DND-41 (cell line): ENCODE measurements around the gene ANXA3.

Experiments used
- ATAC-seq: fragments of 200-7000 bp; cut with Tn5 transposase; 3 replicates; pipeline ENCODE4 v1.9.1; 2021; ENCODE audit warnings: low read depth; ENCODE audit not compliant: insufficient read depth
- DNase-seq: peaks from one replicate; pipeline ENCODE4 v3.0.0-alpha.2; 2020
- H2AFZ ChIP-seq: 2 replicates; pipeline ENCODE4 v1.6.0; 2012; ENCODE audit warnings: low read depth, low read length
- H3K27ac ChIP-seq: 2 replicates; pipeline ENCODE4 v1.5.1; 2012; ENCODE audit warnings: low read length, inconsistent platforms
- H3K27me3 ChIP-seq: fragments of 200-600 bp; sonication (generic); 2 replicates; pipeline ENCODE4 v1.6.0; 2012; ENCODE audit warnings: low read length, mild to moderate bottlenecking, inconsistent platforms; ENCODE audit not compliant: insufficient read depth, poor library complexity
- H3K36me3 ChIP-seq: 2 replicates; pipeline ENCODE4 v1.5.1; 2012; ENCODE audit warnings: low read length, inconsistent platforms; ENCODE audit not compliant: insufficient read depth
- H3K4me1 ChIP-seq: 2 replicates; pipeline ENCODE4 v1.5.1; 2012; ENCODE audit warnings: mild to moderate bottlenecking, low read length; ENCODE audit not compliant: insufficient read depth
- H3K4me2 ChIP-seq: 2 replicates; pipeline ENCODE4 v1.6.0; 2012; ENCODE audit warnings: mild to moderate bottlenecking, moderate library complexity, low read length, inconsistent platforms; ENCODE audit not compliant: insufficient read depth
- H3K4me3 ChIP-seq, 2 experiments: fragments of 200-600 bp in 1 of 2; shearing (Covaris generic) in 1 of 2; 2 replicates each; pipeline ENCODE4 v1.5.1; 2012 to 2016; ENCODE audit warnings: inconsistent platforms in 2 of 2, low read length in 2 of 2, mild to moderate bottlenecking in 2 of 2, low read depth in 1 of 2, moderate library complexity in 1 of 2
- H3K79me2 ChIP-seq: 2 replicates; pipeline ENCODE4 v1.6.0; 2012; ENCODE audit warnings: low read length, inconsistent platforms; ENCODE audit not compliant: insufficient read depth
- H3K9ac ChIP-seq: 2 replicates; pipeline ENCODE4 v1.6.0; 2012; ENCODE audit warnings: low read depth, mild to moderate bottlenecking, inconsistent platforms, low read length, moderate library complexity
- H3K9me3 ChIP-seq: 2 replicates; pipeline ENCODE4 v1.5.1; 2012; ENCODE audit warnings: low read length, moderate library complexity, mild to moderate bottlenecking, inconsistent platforms; ENCODE audit not compliant: insufficient read depth, severe bottlenecking
- H4K20me1 ChIP-seq: 2 replicates; pipeline ENCODE4 v1.6.0; 2012; ENCODE audit warnings: low read length; ENCODE audit not compliant: insufficient read depth
- EZH2 ChIP-seq: IDR thresholded peaks from 3 replicates; pipeline ENCODE4 v1.6.1; 2012; ENCODE audit warnings: borderline replicate concordance, low read depth, mild to moderate bottlenecking, moderate library complexity, low read length, inconsistent platforms; ENCODE audit not compliant: severe bottlenecking
- TF ChIP-seq, protein P1 (sequence below): IDR thresholded peaks from 2 replicates; pipeline ENCODE4 v1.5.1; 2012; ENCODE audit warnings: borderline replicate concordance, low read length, moderate library complexity, mild to moderate bottlenecking; ENCODE audit not compliant: poor library complexity, severe bottlenecking; ENCODE audit errors: extremely low read depth

The ANXA3 gene

DNA sequence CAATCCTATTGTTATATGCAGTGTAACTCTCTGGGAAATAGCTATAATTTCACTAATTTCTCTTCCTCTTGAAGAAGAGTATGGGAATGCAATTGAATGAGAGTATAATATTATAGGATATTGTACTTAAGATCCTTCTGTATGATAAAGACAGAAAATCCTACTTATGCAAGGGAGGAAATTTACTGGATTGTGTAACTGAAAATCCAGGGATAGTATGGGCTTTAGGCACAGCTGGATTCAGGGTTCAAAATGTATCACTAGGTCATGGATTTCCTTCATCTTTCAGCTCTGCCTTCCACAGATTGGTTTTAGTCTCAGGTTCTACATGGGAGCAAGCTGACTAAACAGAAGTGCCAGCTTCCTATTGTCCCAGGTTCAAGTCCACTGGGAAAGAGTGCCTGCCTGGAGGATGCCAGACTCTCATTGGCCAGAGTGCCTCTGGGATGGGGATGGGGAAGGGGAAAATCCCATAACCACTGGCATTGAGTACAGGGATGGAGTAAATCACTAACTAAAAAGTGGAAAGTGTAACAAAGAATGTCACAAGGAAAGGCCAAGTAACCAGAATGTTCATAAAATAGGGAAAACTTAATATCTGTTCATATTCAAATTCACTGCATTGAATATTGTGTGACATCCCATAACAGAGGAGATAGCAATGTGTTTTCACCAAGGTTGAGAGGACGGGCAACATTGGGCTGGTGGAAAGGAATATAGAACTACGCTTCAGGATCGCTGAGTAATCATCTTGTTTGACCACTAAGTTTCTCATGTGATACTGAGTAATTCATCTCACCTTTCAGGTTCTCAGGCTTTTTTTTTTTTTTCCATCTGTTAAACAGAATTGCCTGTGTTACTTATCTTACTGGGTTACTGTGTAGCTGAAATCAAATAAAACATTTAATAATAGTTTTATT, 75.7 kb downstream of the ANXA3 start:
- Histone ChIP-seq H3K27ac (no peak overlapping the region), H3K4me3 (no peak overlapping the region), H3K36me3 (no peaks in the 10 kb centered on the region), H4K20me1 (no peaks in the 10 kb centered on the region), H3K79me2 (no peaks in the 10 kb centered on the region), H3K27me3 (no peaks in the 10 kb centered on the region), H3K9ac (no peak overlapping the region), H3K9me3 (no peaks in the 10 kb centered on the region), H3K4me1 (peaks cover 12% of the 10 kb centered on the region), H2AFZ (no peak overlapping the region), H3K4me2 (no peak overlapping the region)
- ATAC-seq (no peak), DNase-seq (no peak)
- TF ChIP-seq, protein P1, sequence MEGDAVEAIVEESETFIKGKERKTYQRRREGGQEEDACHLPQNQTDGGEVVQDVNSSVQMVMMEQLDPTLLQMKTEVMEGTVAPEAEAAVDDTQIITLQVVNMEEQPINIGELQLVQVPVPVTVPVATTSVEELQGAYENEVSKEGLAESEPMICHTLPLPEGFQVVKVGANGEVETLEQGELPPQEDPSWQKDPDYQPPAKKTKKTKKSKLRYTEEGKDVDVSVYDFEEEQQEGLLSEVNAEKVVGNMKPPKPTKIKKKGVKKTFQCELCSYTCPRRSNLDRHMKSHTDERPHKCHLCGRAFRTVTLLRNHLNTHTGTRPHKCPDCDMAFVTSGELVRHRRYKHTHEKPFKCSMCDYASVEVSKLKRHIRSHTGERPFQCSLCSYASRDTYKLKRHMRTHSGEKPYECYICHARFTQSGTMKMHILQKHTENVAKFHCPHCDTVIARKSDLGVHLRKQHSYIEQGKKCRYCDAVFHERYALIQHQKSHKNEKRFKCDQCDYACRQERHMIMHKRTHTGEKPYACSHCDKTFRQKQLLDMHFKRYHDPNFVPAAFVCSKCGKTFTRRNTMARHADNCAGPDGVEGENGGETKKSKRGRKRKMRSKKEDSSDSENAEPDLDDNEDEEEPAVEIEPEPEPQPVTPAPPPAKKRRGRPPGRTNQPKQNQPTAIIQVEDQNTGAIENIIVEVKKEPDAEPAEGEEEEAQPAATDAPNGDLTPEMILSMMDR: no peak
- no peak for TF ChIP-seq EZH2

DNA sequence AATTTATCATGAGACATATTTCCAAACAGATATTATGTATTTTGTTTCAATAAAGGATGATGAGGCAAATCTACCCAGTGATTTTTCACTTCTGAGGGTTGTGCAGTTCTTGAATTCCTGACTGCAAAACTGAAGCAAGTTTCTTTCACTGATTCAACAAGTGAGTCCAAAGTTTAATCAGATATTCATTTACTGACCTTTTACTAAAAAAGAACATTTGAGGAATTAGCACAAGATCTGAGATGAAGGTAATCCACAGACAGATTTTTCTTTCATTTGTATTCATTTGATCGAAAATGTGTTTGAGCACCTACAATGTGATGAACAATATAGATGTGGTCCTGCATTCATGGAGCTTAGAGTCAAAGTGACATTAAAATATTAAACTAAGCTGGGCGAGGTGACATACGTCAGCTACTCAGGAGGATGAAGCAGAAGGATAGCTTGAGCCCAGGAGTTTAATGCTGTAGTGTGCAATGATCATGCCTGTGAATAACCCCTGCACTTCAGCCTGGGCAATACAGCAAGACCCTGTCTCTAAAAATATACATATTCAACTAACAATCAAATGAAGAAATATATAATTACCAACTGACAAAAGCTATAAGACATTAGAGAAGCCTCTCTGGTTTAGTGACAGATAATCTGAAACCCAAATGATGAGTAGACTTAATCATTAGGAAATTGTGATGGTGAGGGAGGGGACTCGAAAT, 76.6 kb downstream of the ANXA3 start:
- Histone ChIP-seq H3K4me1 (peaks cover 12% of the 10 kb centered on the region), H3K27ac (no peak overlapping the region), H3K4me3 (no peak overlapping the region), H3K27me3 (no peaks in the 10 kb centered on the region), H2AFZ (no peak overlapping the region), H3K79me2 (no peaks in the 10 kb centered on the region), H3K36me3 (no peaks in the 10 kb centered on the region), H4K20me1 (no peaks in the 10 kb centered on the region), H3K4me2 (no peak overlapping the region), H3K9me3 (no peaks in the 10 kb centered on the region), H3K9ac (no peak overlapping the region)
- TF ChIP-seq EZH2: no peak
- TF ChIP-seq, protein P1: no peak
- no peak for DNase-seq
- no peak for ATAC-seq

- H3K36me3 ChIP-seq: no peaks in the 10 kb centered on the region
- H3K4me1 ChIP-seq: peaks cover 12% of the 10 kb centered on the region
- peak overlapping the region; percentile 2; the same call in 1 of the 2 replicates for H2AFZ ChIP-seq
- no peaks in the 10 kb centered on the region for H3K9me3 ChIP-seq
- H3K27ac ChIP-seq: no peak overlapping the region; the same call in 1 of the 2 replicates
- H3K27me3 ChIP-seq: no peaks in the 10 kb centered on the region
- H3K9ac ChIP-seq: no peak overlapping the region
- ATAC-seq: no peak
- no peak overlapping the region for H3K4me2 ChIP-seq
- H4K20me1 ChIP-seq: no peaks in the 10 kb centered on the region
- H3K79me2 ChIP-seq: no peaks in the 10 kb centered on the region
- no peak for DNase-seq
- TF ChIP-seq, protein P1: no peak
- no peak for TF ChIP-seq EZH2
- H3K4me3 ChIP-seq: no peak overlapping the region
These were observed 78.5 kb downstream of the ANXA3 start for GRCh38 chr4:78629991-78630541.
